HG02642 (cell line): ENCODE results near the gene ETV2.
"Not testable (repeated sequence)": the region's sequence is repeated elsewhere in the genome, so short reads cannot be mapped to it uniquely, and the experiment has no call there.

Experiments used
- ATAC-seq: cut with Tn5 transposase; IDR thresholded peaks from one replicate; pipeline ENCODE4 v1.9.1; 2021; ENCODE audit warnings: mild to moderate bottlenecking; ENCODE audit not compliant: unreplicated experiment, poor library complexity

ETV2 gene

GRCh38 chr19:35641515-35642151 is at the start of gene ETV2:
Gene ETV2 (plus strand): TSS chr19:35641745. CDS start chr19:35642461, 716 bp downstream.
- no peak for ATAC-seq

GRCh38 chr19:35592226-35592625 is 49.3 kb upstream of the ETV2 start:
- ATAC-seq: no peak

- ATAC-seq: not testable (repeated sequence)
Measured at GRCh38 chr19:35595026-35595425, 46.5 kb upstream of the ETV2 start.

GRCh38 chr19:35595928-35596327 is 45.6 kb upstream of the ETV2 start:
- ATAC-seq: no peak

GRCh38 chr19:35596366-35596999 is 45.1 kb upstream of the ETV2 start:
- ATAC-seq: no peak

GRCh38 chr19:35601971-35602370 is 39.6 kb upstream of the ETV2 start:
- no peak for ATAC-seq

- not testable (repeated sequence) for ATAC-seq
Measured at GRCh38 chr19:35604436-35604835, 37.1 kb upstream of the ETV2 start.

GRCh38 chr19:35607170-35607569 is 34.4 kb upstream of the ETV2 start:
- ATAC-seq: not testable (repeated sequence)

GRCh38 chr19:35607661-35608060 is 33.9 kb upstream of the ETV2 start:
- no peak for ATAC-seq

- no peak for ATAC-seq
Measured at GRCh38 chr19:35608251-35608650, 33.3 kb upstream of the ETV2 start.

GRCh38 chr19:35609851-35610353 is 31.6 kb upstream of the ETV2 start:
- peak; percentile 29 for ATAC-seq

- ATAC-seq: no peak
Measured at GRCh38 chr19:35612224-35612558, 29.4 kb upstream of the ETV2 start.

- peak; percentile 79 for ATAC-seq
Measured at GRCh38 chr19:35612559-35613321, 28.8 kb upstream of the ETV2 start, which contains the start of gene HAUS5. Gene HAUS5 (plus strand): TSS chr19:35612735. CDS start chr19:35612795, 60 bp downstream.

- ATAC-seq: no peak
Measured at GRCh38 chr19:35613574-35613973, 28.0 kb upstream of the ETV2 start.

- no peak for ATAC-seq
Measured at GRCh38 chr19:35615036-35615435, 26.5 kb upstream of the ETV2 start.

GRCh38 chr19:35618857-35619256 is 22.7 kb upstream of the ETV2 start:
- no peak for ATAC-seq

GRCh38 chr19:35619290-35619923 is 22.1 kb upstream of the ETV2 start:
- ATAC-seq: no peak

GRCh38 chr19:35620001-35620400 is 21.5 kb upstream of the ETV2 start:
- ATAC-seq: no peak

- no peak for ATAC-seq
Measured at GRCh38 chr19:35621708-35622107, 19.8 kb upstream of the ETV2 start.

GRCh38 chr19:35622750-35623149 is 18.8 kb upstream of the ETV2 start:
- ATAC-seq: no peak
